Measurements from ENCODE around the gene AIF1L. TPM values are rescaled to one million over a fixed set of nuclear protein-coding genes. Genes with fewer than 3 reads are reported as not detected.
"Not testable (repeated sequence)": the region's sequence is repeated elsewhere in the genome, so short reads cannot be mapped to it uniquely, and the experiment has no call there.

AIF1L gene
- total RNA-seq, 1 experiment from 2014 or later: 2.1 TPM

GRCh38 chr9:131120620-131121228 lies 24.4 kb downstream of the AIF1L start:
- no peak for DNase-seq (ENCODE audit: low read depth)

- no peak for DNase-seq (ENCODE audit: low read depth)
Observed at GRCh38 chr9:131121346-131121745, 25.0 kb downstream of the AIF1L start.

DNA sequence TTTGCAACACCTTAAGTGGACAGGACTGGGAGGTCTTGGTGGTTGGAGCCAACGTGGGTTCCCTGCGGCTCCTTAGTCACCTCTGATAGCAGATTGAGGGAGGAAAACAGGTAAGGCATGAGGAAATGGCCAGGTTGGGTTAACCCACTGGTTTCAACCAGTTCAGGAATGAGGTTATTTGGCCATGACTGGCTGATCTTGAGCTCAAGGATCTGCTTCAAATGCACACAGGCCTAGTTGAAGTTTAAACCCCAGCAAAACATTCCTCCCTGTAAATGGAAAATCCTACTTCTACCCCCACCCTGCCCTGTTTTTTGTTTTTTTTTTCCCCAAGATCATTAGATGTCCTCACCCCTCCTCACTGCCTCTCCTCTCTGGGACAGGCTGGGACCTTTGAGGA lies 25.8 kb downstream of the AIF1L start:
- DNase-seq (ENCODE audit: low read depth): no peak

GRCh38 chr9:131125038-131125287 lies 28.6 kb downstream of the AIF1L start:
- DNase-seq (ENCODE audit: low read depth): no peak

DNA sequence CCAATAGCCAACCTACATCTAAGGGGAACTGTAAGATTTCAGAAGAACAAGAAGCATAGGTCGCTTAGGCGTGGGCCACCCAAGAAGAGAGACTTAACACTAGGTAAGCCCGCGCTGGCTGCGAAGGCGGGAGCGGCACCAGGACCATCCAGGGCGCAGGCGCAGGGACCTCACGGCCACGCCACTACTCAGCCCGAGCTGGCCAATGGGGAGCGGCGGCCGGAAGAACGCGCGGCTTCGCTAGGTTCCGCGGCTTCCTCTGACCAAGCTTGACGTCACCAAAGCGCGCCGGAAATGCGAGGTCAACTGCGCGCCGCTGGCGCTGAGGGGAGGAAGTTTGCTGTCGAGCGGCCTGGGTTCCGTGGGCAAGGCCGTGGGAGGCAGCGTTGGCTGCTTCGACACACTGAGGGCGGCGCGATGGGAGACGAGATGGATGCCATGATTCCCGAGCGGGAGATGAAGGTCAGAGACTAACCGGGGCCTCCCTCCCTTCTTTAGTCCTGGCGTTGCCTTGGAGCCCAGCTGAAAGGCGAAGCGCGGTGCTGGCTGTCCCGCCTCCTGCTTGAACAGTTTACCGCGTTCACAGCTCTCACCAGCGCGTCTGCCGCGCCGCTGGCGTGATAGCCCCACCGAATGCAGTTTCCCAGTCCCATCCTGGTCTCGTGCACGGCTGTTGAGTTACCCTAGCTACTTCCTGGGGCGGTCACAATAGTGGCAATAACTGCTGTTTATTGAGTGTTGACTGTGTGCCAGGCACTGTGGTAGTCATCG lies 29.1 kb downstream of the AIF1L start, which contains the start of gene NUP214:
Gene NUP214, plus strand, starts transcription at position 299 of the 771 bp plus-strand sequence. Its CDS starts 119 bp downstream, at position 418.
- peak; percentile 98 for DNase-seq (ENCODE audit: low read depth)

DNA sequence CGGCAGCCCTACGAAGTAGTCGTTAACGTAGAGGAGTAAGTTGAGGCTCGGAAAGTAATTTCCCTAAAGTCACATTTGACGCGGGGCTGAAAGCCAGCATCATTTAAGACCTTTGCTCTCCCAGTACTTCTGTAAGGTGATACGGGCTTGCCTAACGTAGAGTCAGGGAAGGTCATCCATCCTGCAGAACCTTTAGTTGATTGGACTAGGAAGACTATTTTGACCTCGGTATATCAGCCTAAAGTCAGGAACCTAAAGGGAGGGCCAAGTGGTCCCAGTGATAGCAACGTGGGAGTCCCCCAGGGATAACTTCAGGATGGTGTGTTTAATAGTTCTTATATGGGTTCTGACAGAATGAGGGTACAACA lies 29.7 kb downstream of the AIF1L start:
- DNase-seq (ENCODE audit: low read depth): no peak

GRCh38 chr9:131129183-131129582 lies 32.9 kb downstream of the AIF1L start:
- no peak for DNase-seq (ENCODE audit: low read depth)

- DNase-seq (ENCODE audit: low read depth): no peak
Observed at GRCh38 chr9:131138676-131139075, 42.3 kb downstream of the AIF1L start.

- DNase-seq (ENCODE audit: low read depth): no peak
Observed at GRCh38 chr9:131140112-131140511, 43.8 kb downstream of the AIF1L start.

DNA sequence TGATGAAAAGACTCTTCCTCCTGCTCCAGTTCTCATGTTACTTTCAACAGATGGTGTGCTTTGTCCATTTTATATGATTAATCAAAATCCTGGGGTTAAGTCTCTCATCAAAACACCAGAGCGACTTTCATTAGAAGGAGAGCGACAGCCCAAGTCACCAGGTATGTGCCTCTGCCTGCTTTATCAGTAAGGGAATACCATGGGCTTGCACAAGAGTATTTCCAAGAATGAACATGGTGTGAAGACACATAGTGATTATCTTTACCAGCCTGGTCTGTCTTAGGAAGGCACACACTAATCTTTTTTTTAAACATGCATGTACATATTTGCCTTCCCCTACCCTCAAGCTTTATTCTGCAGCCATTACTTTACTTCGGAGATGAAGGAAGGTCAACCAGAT lies 44.2 kb downstream of the AIF1L start:
- no peak for DNase-seq (ENCODE audit: low read depth)

- no peak for DNase-seq (ENCODE audit: low read depth)
Observed at GRCh38 chr9:131142160-131142559, 45.8 kb downstream of the AIF1L start.

DNA sequence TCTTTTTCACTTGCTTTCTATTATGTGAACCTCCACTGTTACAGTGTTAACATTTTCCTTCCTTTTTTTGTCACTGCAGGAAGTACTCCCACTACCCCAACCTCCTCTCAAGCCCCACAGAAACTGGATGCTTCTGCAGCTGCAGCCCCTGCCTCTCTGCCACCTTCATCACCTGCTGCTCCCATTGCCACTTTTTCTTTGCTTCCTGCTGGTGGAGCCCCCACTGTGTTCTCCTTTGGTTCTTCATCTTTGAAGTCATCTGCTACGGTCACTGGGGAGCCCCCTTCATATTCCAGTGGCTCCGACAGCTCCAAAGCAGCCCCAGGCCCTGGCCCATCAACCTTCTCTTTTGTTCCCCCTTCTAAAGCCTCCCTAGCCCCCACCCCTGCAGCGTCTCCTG lies 47.9 kb downstream of the AIF1L start:
- no peak for DNase-seq (ENCODE audit: low read depth)

GRCh38 chr9:131145245-131145644 lies 48.9 kb downstream of the AIF1L start:
- no peak for DNase-seq (ENCODE audit: low read depth)

GRCh38 chr9:131146186-131146585 lies 49.9 kb downstream of the AIF1L start:
- no peak for DNase-seq (ENCODE audit: low read depth)

DNA sequence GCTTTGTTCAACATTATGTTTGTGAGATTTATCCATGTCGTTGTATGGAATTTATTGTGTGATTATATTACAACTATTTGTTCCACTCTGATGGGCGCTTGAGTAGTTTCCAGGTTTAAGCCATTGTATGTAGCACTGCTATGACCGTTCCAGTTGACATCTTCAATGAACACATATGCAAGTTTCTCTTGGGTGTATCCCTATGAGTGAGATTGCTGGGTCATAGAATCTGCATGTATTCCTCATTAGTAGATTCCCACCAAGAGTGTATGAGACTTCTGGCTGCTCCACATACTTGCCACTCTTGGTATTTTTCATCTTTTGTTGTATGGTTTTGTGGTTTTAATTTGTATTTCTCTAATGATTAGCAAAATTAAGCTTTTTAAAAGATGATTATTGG lies 51.9 kb downstream of the AIF1L start:
- DNase-seq (ENCODE audit: low read depth): no peak

- DNase-seq (ENCODE audit: low read depth): no peak
Observed at GRCh38 chr9:131148966-131149687, 52.8 kb downstream of the AIF1L start.

DNA sequence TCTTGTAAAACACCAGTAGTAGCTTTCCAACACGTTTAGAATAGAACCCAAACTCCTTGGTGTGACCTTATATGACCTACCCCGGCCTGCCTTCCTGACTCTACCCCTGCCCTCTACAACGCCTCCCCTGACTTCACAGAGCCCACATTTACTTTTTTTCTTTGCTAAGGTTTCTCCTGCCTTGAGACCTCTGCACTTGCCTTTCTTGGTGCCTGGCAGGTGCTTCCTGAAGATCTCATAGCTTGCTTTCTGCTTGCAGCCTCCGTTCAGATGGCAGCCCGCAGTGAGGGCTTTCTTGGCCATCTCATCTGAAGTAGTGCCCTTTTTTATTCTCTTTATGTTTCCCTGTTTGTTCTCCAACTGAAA lies 53.3 kb downstream of the AIF1L start:
- no peak for DNase-seq (ENCODE audit: low read depth)

DNA sequence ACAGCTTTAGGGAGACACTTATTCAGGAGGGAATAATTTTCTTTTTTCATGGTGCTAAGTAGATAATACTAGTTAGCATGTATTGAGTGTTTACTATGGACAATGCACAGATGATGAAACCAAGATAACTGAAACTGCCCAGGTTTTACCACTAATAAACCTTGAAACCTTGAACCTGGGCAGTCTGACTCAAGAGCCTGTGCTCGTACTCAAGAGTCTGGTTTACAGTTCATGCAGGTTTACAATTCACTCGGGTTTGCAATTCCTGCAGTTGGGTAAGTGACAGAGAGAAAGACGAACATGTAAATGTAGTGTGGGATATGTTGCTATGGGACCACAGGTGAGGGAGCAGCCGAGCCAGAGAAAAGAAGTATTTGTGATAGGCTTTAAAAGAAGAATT lies 57.3 kb downstream of the AIF1L start:
- DNase-seq (ENCODE audit: low read depth): no peak

GRCh38 chr9:131158673-131159072 lies 62.3 kb downstream of the AIF1L start:
- not testable (repeated sequence) for DNase-seq (ENCODE audit: low read depth)

- DNase-seq (ENCODE audit: low read depth): no peak
Observed at GRCh38 chr9:131160416-131161112, 64.2 kb downstream of the AIF1L start.

GRCh38 chr9:131161585-131161984 lies 65.3 kb downstream of the AIF1L start:
- no peak for DNase-seq (ENCODE audit: low read depth)

DNA sequence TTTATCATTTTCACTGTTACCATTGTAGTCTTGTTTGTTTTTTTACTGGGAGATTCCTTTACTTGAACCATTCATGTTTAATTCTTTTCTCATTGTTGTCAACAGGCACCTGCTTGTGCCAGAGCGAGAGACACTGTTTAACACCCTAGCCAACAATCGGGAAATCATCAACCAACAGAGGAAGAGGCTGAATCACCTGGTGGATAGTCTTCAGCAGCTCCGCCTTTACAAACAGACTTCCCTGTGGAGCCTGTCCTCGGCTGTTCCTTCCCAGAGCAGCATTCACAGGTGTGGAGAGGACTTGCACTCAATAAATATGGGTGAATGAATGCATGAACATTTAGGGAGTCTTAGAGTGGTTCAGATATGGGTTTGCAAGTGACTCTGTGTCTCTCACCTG lies 66.6 kb downstream of the AIF1L start:
- DNase-seq (ENCODE audit: low read depth): no peak

DNA sequence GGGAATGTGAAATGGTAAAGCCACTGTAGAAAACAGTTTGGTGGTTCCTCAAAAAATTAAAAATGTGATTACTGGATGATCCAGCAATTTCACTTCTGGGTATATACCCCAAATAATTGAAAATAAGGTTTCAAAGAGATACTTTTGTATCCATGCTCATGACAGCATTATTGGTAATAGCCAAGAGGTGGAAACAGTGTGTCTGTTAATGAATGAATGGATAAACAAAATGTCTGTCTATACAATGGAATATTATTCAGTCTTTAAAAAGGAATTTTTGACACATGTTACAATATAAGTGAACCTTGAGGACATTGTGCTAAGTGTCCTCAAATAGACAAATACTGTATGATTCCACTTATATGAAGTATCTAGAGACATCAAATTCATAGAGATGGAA lies 69.2 kb downstream of the AIF1L start:
- DNase-seq (ENCODE audit: low read depth): no peak

All from M059J (cell line).